Endothelial cell (in vitro differentiated cells): ENCODE results near the gene CEACAM1. TPM values are rescaled to one million over a fixed set of nuclear protein-coding genes. Genes with fewer than 3 reads are reported as not detected.
"Not testable (repeated sequence)": the region's sequence is repeated elsewhere in the genome, so short reads cannot be mapped to it uniquely, and the experiment has no call there.

Experiments used
- DNase-seq: peaks from one replicate; pipeline ENCODE4 v3.0.0; 2021; ENCODE audit warnings: low spot score
- H3K27ac Mint-ChIP-seq: one replicate; pipeline ENCODE4 v1.8.0; 2021; ENCODE audit warnings: mixed read lengths, inconsistent platforms; ENCODE audit not compliant: unreplicated experiment
- H3K27me3 Mint-ChIP-seq: one replicate; pipeline ENCODE4 v1.8.0; 2021; ENCODE audit warnings: mild to moderate bottlenecking, moderate library complexity, mixed read lengths, inconsistent platforms; ENCODE audit not compliant: unreplicated experiment
- H3K36me3 Mint-ChIP-seq: one replicate; pipeline ENCODE4 v1.8.0; 2021; ENCODE audit warnings: mild to moderate bottlenecking, low read depth, mixed read lengths, inconsistent platforms; ENCODE audit not compliant: unreplicated experiment
- H3K4me1 Mint-ChIP-seq: one replicate; pipeline ENCODE4 v1.8.0; 2021; ENCODE audit warnings: mild to moderate bottlenecking, mixed read lengths, inconsistent platforms; ENCODE audit not compliant: unreplicated experiment
- H3K4me3 Mint-ChIP-seq: one replicate; pipeline ENCODE4 v1.8.0; 2021; ENCODE audit warnings: mild to moderate bottlenecking, mixed read lengths, inconsistent platforms; ENCODE audit not compliant: unreplicated experiment
- H3K9me3 Mint-ChIP-seq: one replicate; pipeline ENCODE4 v1.8.0; 2021; ENCODE audit warnings: mixed read lengths, inconsistent platforms; ENCODE audit not compliant: unreplicated experiment
- CTCF ChIP-seq: fragments of 200-600 bp; sonication (generic); IDR thresholded peaks from one replicate; pipeline ENCODE4 v1.5.0; 2021; ENCODE audit warnings: antibody characterized with exemption; ENCODE audit not compliant: unreplicated experiment
- total RNA-seq: library from RNA; stranded (reverse); fragmentation: NEBNext Ultra II Directional; extraction: Animal tissue kit (Norgen Biotek cat#: 25700); gene quantifications from one replicate; pipeline ENCODE4 v1.2.1, GENCODE V29; 2021; ENCODE audit not compliant: unreplicated experiment

Gene CEACAM1
- total RNA-seq, 1 donor from 2014 or later, result 9.3 TPM

DNA sequence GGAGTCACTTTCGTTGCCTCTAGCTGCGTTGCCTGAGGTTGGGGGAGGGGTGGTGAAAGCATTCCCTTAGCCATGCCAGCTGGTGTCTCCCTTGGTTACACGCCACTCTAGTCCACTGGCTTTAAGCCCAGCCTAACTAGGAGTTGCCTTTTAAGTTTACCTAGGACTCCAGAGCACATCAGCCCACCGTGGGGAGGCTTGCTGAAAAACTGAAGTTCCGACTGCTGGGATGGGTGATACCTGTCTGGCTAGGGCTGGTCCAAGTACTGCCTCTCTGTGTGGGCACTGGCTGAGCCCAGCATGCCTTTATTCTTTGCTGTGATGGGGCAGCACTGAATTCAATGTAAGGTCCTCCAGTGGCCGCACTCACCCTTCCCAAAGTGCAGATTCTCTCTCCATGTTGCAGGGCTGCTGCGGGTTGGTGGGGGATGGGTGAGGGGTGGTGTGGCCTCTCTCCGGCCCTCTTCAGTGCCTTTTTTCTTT, 11.8 kb upstream of the CEACAM1 start:
- DNase-seq, result no peak
- Mint-ChIP-seq H3K4me1 (peaks cover 11% of the 10 kb centered on the region), H3K27ac (no peak overlapping the region), H3K36me3 (no peaks in the 10 kb centered on the region), H3K27me3 (peaks cover 4% of the 10 kb centered on the region), H3K4me3 (no peak overlapping the region), H3K9me3 (no peaks in the 10 kb centered on the region)
- TF ChIP-seq CTCF, result no peak

GRCh38 chr19:42538841-42539709, 10.8 kb upstream of the CEACAM1 start:
- TF ChIP-seq CTCF, result no peak
- H3K36me3 Mint-ChIP-seq, result no peaks in the 10 kb centered on the region
- peaks cover 11% of the 10 kb centered on the region for H3K4me1 Mint-ChIP-seq
- no peak overlapping the region for H3K4me3 Mint-ChIP-seq
- H3K27ac Mint-ChIP-seq, result no peak overlapping the region
- H3K9me3 Mint-ChIP-seq, result no peaks in the 10 kb centered on the region
- peaks cover 4% of the 10 kb centered on the region for H3K27me3 Mint-ChIP-seq
- DNase-seq, result no peak

DNA sequence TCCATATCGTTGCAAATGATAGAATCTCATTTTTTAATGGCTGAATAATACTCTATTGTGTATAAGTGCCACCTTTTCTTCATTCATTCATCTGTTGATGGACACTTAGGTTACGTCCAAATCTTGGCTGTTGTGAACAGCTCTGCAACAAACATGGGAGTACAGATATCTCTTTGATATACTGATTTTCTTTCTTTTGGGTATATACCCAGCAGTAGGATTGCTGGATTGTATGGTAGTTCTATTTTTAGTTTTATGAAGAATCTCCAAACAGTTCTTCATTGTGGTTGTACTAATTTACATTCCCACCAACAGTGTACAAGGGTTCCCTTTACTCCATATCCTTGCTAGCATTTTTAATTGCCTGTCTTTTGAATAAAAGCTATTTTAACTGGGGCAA, 7.0 kb upstream of the CEACAM1 start:
- H3K4me1 Mint-ChIP-seq, result peaks cover 11% of the 10 kb centered on the region
- not testable (repeated sequence) for H3K9me3 Mint-ChIP-seq, H3K36me3 Mint-ChIP-seq, H3K27ac Mint-ChIP-seq, DNase-seq, H3K27me3 Mint-ChIP-seq, H3K4me3 Mint-ChIP-seq

- Mint-ChIP-seq H3K4me3 (no peak overlapping the region), H3K36me3 (peaks cover 3% of the 10 kb centered on the region), H3K27ac (no peak overlapping the region), H3K27me3 (peaks cover 2% of the 10 kb centered on the region), H3K9me3 (no peaks in the 10 kb centered on the region), H3K4me1 (peaks cover 15% of the 10 kb centered on the region)
- no peak for DNase-seq
- TF ChIP-seq CTCF, result no peak
Measured at GRCh38 chr19:42534391-42534790, 6.1 kb upstream of the CEACAM1 start.

DNA sequence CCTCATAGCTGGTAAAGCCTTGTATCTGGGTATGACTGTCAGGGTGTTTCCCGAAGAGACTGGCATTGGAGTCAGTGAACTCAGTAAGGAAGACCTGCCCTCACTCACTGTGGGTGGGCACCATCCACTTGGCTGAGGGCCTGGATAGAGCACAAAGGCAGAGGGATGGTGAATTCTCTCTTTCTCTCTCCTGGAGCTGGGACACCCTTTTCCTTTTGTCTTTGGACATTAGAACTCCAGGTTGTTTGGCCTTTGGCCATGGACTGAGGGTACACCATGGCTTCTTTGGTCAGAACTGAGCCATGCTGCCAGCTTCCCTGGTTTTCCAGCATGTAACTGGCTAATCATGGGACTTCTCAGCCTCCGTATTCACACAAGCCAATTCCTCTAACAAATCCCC, 4.6 kb upstream of the CEACAM1 start:
- Mint-ChIP-seq H3K27ac (no peak overlapping the region), H3K4me3 (no peak overlapping the region), H3K9me3 (no peaks in the 10 kb centered on the region), H3K36me3 (peaks cover 5% of the 10 kb centered on the region), H3K27me3 (peaks cover 2% of the 10 kb centered on the region), H3K4me1 (peaks cover 19% of the 10 kb centered on the region)
- DNase-seq, result no peak
- no peak for TF ChIP-seq CTCF
